ENCODE measurements around the gene ODF2.

- TF ChIP-seq CTCF (IDR thresholded peaks at IDR 0.05): peak; percentile 80 to 92 (median 89)
- peak; percentile 81 for TF ChIP-seq POLR2AphosphoS5 (IDR thresholded peaks at IDR 0.05)
- no peak for TF ChIP-seq POLR2A (IDR thresholded peaks at IDR 0.05)
Measured at GRCh38 chr9:128438343-128439109, 17.3 kb upstream of the ODF2 start.
